ENCODE data around the gene TEC.

The TEC gene

DNA sequence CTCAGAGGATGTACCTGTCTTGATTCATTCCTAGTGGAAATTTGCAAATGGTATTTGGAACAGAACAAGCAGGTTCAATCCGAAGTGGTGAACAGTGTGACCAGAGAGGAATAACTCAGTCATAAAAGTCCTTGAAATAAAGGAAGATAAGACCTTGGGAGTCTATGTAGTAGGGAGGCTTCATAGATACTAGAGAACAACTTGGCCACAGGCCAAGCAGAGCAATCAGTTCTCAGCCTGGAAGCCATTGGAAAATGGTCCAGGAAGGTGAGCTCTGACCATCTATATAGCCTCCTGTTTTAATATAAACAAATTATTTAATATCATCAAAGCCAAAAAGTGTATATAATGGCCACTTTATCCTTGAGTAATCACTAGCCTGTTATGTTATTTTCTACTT, 146.9 kb downstream of the TEC start:
- no peak for DNase-seq (ENCODE audit: low read depth in 2 of 2)

- no peak for DNase-seq (ENCODE audit: low read depth in 2 of 2)
Measured at GRCh38 chr4:48121180-48121579, 148.5 kb downstream of the TEC start.

DNA sequence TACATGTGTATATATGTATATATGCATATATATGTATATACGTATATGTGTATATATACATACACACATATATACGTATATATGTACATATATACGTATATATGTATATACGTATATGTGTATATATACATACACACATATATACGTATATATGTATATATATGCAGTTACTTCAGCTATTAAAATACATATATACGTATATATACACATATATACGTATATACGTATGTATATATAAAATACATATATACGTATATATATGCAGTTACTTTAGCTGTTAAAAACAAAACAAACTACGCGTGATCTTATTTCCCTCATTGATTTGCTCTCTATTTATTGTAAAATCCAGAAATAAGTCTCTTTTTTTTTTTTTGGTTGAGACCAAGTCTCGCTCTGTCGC, 149.5 kb downstream of the TEC start:
- DNase-seq (ENCODE audit: low read depth in 2 of 2): no peak

GRCh38 chr4:48119646-48120045, 150.0 kb downstream of the TEC start:
- no peak for DNase-seq (ENCODE audit: low read depth in 2 of 2)

DNA sequence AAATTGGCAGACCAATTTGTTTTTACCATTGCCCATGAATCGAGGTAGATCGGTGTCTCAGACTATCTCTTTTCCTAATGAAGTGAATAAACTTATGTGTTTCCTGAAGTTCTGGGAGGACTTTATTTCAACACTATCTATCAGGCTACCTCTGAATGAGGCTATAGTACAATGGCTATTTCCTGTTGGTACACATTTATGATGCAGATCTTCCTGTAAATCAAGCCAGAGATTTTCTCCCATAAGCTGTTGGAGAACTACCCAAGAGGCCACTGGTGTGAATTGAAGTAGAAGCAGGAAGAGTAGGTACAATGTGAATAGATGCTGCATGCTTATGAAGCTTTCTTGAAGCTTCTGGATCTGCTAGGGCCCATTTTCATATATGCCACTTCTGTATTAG, 151.6 kb downstream of the TEC start:
- DNase-seq (ENCODE audit: low read depth in 2 of 2): no peak

DNA sequence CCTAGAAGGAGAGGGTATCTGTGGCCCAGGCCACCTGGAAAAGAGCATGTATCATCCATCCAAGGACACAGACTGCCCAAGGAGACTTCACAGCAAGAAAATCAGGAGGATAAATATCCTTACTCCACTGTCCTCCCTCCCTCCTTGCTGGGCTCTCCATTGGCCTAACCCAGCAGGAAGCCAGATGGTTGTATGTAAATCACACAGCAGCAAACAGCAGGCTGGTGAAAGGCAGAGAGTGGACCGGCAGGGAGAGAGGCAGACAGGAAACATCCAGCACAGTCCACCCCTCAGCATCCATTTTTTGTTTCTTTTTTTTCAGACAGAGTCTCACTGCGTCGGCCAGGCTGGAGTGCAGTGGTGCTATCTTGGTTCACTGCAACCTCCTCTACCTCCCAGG, 153.1 kb downstream of the TEC start:
- DNase-seq (ENCODE audit: low read depth in 2 of 2): no peak

DNA sequence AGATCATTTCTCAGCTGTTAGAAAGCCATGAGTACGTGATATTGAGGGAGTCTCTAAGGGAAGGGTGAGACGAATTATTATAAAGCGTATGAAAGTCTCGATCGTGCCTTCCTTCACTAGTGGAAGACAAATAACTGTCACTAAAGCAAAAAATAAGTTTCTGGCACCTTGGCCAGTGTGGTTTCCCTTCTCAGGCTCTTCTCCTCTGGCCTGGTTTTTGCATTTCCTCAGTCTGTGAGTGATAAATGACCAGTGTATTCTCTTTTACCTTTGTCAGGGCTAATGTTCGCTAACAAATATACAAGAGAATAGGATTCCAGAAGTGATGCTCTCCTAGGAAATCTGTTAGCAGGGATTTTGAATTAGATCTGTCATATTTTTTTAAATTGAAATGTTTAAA, 155.2 kb downstream of the TEC start:
- DNase-seq (ENCODE audit: low read depth in 2 of 2): no peak

- no peak for DNase-seq (ENCODE audit: low read depth in 2 of 2)
Measured at GRCh38 chr4:48112017-48112667, 157.5 kb downstream of the TEC start.

- no peak for DNase-seq (ENCODE audit: low read depth in 2 of 2)
Measured at GRCh38 chr4:48110452-48110978, 159.1 kb downstream of the TEC start.

GRCh38 chr4:48109413-48110263, 160.0 kb downstream of the TEC start:
- DNase-seq (ENCODE audit: low read depth in 2 of 2): no peak

GRCh38 chr4:48108309-48109073, 161.1 kb downstream of the TEC start:
- no peak for DNase-seq (ENCODE audit: low read depth in 2 of 2)

- DNase-seq (ENCODE audit: low read depth in 2 of 2): no peak
Measured at GRCh38 chr4:48105230-48105629, 164.4 kb downstream of the TEC start.

DNA sequence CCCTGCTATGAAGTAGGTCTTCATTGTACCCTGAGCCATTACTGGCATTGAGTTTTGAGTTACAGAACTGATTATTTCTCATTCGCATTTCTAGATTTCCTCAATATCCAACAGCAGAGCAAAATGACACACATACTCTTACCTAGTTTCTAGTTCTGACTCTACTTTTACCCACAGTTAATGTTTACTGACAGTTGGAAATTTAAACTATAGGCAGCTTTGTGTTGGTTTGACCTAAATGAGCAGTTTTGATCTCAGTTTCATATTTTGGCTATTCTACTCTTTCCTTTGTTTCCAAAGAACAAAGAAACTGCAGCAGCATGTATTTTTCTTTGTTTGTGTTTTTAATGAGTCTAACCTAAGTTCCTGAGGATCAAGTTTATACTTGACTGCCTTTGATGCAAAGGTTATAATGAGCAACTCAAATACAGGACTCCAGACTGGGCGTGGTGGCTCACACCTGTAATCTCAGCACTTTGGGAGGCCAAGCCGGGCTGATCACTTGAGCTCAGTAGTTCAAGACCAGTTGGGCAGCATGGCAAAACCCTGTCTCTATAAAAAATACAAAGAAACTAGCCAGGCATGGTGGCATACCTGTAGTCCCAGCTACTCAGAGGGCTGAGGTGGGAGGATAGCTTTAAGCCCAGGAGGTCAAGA, 166.0 kb downstream of the TEC start:
- DNase-seq (ENCODE audit: low read depth in 2 of 2): no peak

GRCh38 chr4:48102303-48102702, 167.3 kb downstream of the TEC start:
- DNase-seq (ENCODE audit: low read depth in 2 of 2): no peak

DNA sequence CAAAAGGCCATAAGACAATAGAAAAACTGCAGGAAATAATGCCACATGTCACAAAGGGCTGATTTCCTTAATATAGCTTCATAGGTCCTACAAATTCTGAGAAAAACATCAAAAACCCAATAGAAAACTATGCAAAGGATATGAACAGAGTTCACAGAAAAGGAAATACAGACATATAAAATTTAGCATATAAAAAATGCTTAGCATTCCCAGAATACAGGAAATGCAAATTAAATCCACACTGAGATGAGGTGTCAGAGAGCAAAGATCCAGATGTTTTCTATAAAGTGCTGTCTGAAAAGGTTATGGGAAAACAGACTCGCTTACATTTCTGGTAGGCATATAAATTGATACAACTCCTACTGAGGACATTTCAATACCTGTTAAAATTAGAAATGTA, 169.4 kb downstream of the TEC start:
- no peak for DNase-seq (ENCODE audit: low read depth in 2 of 2)

DNA sequence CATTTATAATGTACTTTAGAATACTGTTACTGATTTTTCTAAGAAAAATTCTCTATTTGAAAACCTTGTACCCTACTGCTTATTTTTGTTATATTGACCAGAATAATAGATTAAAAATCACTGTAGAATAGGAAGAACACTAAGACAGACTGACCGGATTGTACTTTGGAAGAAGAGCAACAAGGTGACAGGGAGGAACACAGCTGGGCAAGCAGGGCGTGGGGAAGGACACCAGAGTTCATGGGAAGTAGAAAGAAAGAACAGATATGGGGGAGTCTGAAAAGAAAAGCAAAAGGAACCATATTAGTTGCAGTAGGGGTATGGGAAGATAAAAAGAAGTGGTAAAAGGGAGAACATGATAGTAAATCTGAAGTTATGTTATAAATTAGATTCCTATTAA, 174.2 kb downstream of the TEC start:
- DNase-seq (ENCODE audit: low read depth in 2 of 2): no peak

DNA sequence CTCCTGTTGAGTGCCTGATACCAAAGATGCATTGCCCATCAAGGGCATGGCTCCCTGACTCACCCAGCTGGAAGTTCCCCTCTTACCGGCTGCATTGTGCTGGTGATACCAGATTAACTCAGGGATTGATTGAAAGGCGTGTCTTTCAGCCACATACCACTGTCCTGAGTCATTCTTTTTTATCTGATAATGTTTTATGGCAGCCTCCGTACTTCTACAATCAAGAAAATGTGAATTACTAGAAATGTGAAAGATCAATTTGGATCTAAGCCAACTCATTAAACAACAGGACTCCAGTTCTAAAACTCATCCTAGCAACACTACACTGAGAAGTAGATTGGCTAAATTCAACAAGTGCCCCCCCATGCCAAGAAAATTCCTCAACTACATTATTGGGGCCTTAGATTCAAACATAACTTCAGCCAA, 175.6 kb downstream of the TEC start:
- peak; percentile 21 to 58 for DNase-seq (ENCODE audit: low read depth in 2 of 2)

GRCh38 chr4:48090621-48091020, 179.0 kb downstream of the TEC start:
- DNase-seq (ENCODE audit: low read depth in 2 of 2): no peak

GRCh38 chr4:48085821-48086589, 183.6 kb downstream of the TEC start:
- DNase-seq (ENCODE audit: low read depth in 2 of 2): no peak

All from stimulated activated CD8-positive, alpha-beta memory T cell treated with anti-CD3 and anti-CD28 coated beads, Interleukin-15, amount 100 ng/mL, for 48 hours (primary cell).